SU-DHL-6 (cell line): ENCODE measurements around the gene ZNF581.

Experiments used
- H2AFZ ChIP-seq: fragments of 200-600 bp; sonication (generic); 2 replicates; pipeline ENCODE4 v1.6.1; 2014; ENCODE audit warnings: low read depth, mild to moderate bottlenecking, moderate library complexity, mixed read lengths, antibody characterized with exemption, low read length; ENCODE audit not compliant: severe bottlenecking
- H3F3A ChIP-seq: fragments of 200-600 bp; shearing (Covaris generic); 2 replicates; pipeline ENCODE4 v1.6.0; 2016; ENCODE audit warnings: antibody characterized with exemption, mild to moderate bottlenecking; ENCODE audit not compliant: insufficient read depth
- H3K27ac ChIP-seq: fragments of 200-600 bp; sonication (generic); 2 replicates; pipeline ENCODE4 v1.5.1; 2016; ENCODE audit warnings: low read depth, mild to moderate bottlenecking, low read length, moderate library complexity, mixed read lengths
- H3K27me3 ChIP-seq: fragments of 200-600 bp; sonication (generic), shearing (Covaris generic); 2 replicates; pipeline ENCODE4 v1.6.0; 2014; ENCODE audit warnings: mild to moderate bottlenecking, low read length
- H3K36me3 ChIP-seq: fragments of 200-600 bp; sonication (generic); 2 replicates; pipeline ENCODE4 v1.6.1; 2014; ENCODE audit warnings: mild to moderate bottlenecking, low read length, mixed read lengths
- H3K4me2 ChIP-seq: fragments of 300-600, 200-600 bp; shearing (Covaris generic), sonication (generic); 2 replicates; pipeline ENCODE4 v1.6.0; 2014; ENCODE audit warnings: low read length, low read depth, mild to moderate bottlenecking; ENCODE audit not compliant: poor library complexity, severe bottlenecking
- H3K4me3 ChIP-seq: fragments of 200-600 bp; sonication (generic); 2 replicates; pipeline ENCODE4 v1.5.1; 2014; ENCODE audit warnings: antibody characterized with exemption, low read length, mild to moderate bottlenecking, mixed read lengths; ENCODE audit not compliant: insufficient read depth, poor library complexity, severe bottlenecking
- H3K79me2 ChIP-seq: fragments of 200-600 bp; sonication (generic); 2 replicates; pipeline ENCODE4 v1.6.1; 2014; ENCODE audit warnings: mild to moderate bottlenecking, low read length, moderate library complexity; ENCODE audit not compliant: insufficient read depth
- H3K9ac ChIP-seq: fragments of 200-600 bp; sonication (generic); 2 replicates; pipeline ENCODE4 v1.7.0; 2014; ENCODE audit warnings: mild to moderate bottlenecking, low read length
- H3K9me2 ChIP-seq: fragments of 200-600 bp; sonication (generic); replicated peaks from 2 replicates; pipeline ENCODE4 v1.6.1; 2014; ENCODE audit warnings: low read length; ENCODE audit not compliant: insufficient read depth
- H3K9me3 ChIP-seq: fragments of 200-600 bp; sonication (generic); 2 replicates; pipeline ENCODE4 v1.6.1; 2014; ENCODE audit warnings: low read length, mixed read lengths; ENCODE audit not compliant: insufficient read depth
- H4K20me1 ChIP-seq: fragments of 200-600 bp; sonication (generic); 2 replicates; pipeline ENCODE4 v1.6.1; 2014; ENCODE audit warnings: low read depth, mild to moderate bottlenecking, antibody characterized with exemption, low read length, moderate library complexity, mixed read lengths
- CTCF ChIP-seq: fragments of 200-600 bp; sonication (generic); IDR thresholded peaks from one replicate; pipeline ENCODE4 v1.5.1; 2017; ENCODE audit warnings: antibody characterized with exemption, mild to moderate bottlenecking, low read length, moderate library complexity; ENCODE audit not compliant: insufficient read depth, poor library complexity, severe bottlenecking
- EZH2phosphoT487 ChIP-seq: fragments of 200-600 bp; sonication (generic), shearing (Covaris generic); conservative IDR thresholded peaks from 2 replicates; pipeline ENCODE4 v1.6.1; 2018; ENCODE audit warnings: mild to moderate bottlenecking, antibody characterized with exemption, low read length, moderate library complexity, mixed read lengths

ZNF581 gene

GRCh38 chr19:55597501-55597921, 45.9 kb upstream of the ZNF581 start:
- Histone ChIP-seq H3F3A (peaks cover 27% of the 10 kb centered on the region), H3K36me3 (no peaks in the 10 kb centered on the region), H4K20me1 (no peaks in the 10 kb centered on the region), H3K27me3 (no peaks in the 10 kb centered on the region), H3K9me3 (no peaks in the 10 kb centered on the region), H3K9ac (no peak overlapping the region), H3K4me2 (no peak overlapping the region), H2AFZ (no peak overlapping the region), H3K27ac (no peak overlapping the region), H3K4me3 (no peak overlapping the region), H3K9me2 (no peaks in the 10 kb centered on the region), H3K79me2 (no peaks in the 10 kb centered on the region)
- TF ChIP-seq CTCF (no peak), EZH2phosphoT487 (no peak)

GRCh38 chr19:55598034-55598433, 45.4 kb upstream of the ZNF581 start:
- Histone ChIP-seq H2AFZ (no peak overlapping the region), H3K79me2 (no peaks in the 10 kb centered on the region), H3K27me3 (no peaks in the 10 kb centered on the region), H3K27ac (no peak overlapping the region), H3F3A (peaks cover 27% of the 10 kb centered on the region), H3K9ac (no peak overlapping the region), H3K9me3 (no peaks in the 10 kb centered on the region), H3K4me2 (no peak overlapping the region), H3K9me2 (no peaks in the 10 kb centered on the region), H3K4me3 (no peak overlapping the region), H4K20me1 (no peaks in the 10 kb centered on the region), H3K36me3 (no peaks in the 10 kb centered on the region)
- no peak for TF ChIP-seq EZH2phosphoT487
- no peak for TF ChIP-seq CTCF

- H3K27ac ChIP-seq: peak overlapping the region; percentile 95
- no peaks in the 10 kb centered on the region for H3K79me2 ChIP-seq
- H3K27me3 ChIP-seq: no peaks in the 10 kb centered on the region
- no peaks in the 10 kb centered on the region for H3K9me2 ChIP-seq
- peak overlapping the region; percentile 62 for H3K4me3 ChIP-seq
- peak overlapping the region; percentile 83 for H3K9ac ChIP-seq
- peak overlapping the region; percentile 64 for H3K4me2 ChIP-seq
- peaks cover 27% of the 10 kb centered on the region for H3F3A ChIP-seq
- H3K9me3 ChIP-seq: no peaks in the 10 kb centered on the region
- peak overlapping the region; percentile 67 for H2AFZ ChIP-seq
- no peaks in the 10 kb centered on the region for H4K20me1 ChIP-seq
- no peaks in the 10 kb centered on the region for H3K36me3 ChIP-seq
- no peak for TF ChIP-seq EZH2phosphoT487
- TF ChIP-seq CTCF: no peak
Observed at GRCh38 chr19:55598719-55599467, 44.6 kb upstream of the ZNF581 start.
